Loucy (cell line): ENCODE measurements around the gene LRRC72.

Experiments
- H2AFZ ChIP-seq: fragments of 200-600 bp; sonication (generic); 2 replicates; pipeline ENCODE4 v1.6.0; 2016; ENCODE audit warnings: antibody characterized with exemption, mild to moderate bottlenecking, low read length, moderate library complexity
- H3F3A ChIP-seq: fragments of 200-600 bp; 2 replicates; pipeline ENCODE4 v1.6.0; 2016; ENCODE audit warnings: antibody characterized with exemption, low read depth, mild to moderate bottlenecking
- H3K27me3 ChIP-seq: fragments of 200-600 bp; sonication (generic); 2 replicates; pipeline ENCODE4 v1.6.1; 2014; ENCODE audit warnings: low read length, mild to moderate bottlenecking; ENCODE audit not compliant: insufficient read depth, poor library complexity, severe bottlenecking
- H3K36me3 ChIP-seq: fragments of 200-600 bp; sonication (generic); 2 replicates; pipeline ENCODE4 v1.6.1; 2016; ENCODE audit warnings: low read length; ENCODE audit not compliant: insufficient read depth
- H3K4me1 ChIP-seq: fragments of 200-600 bp; sonication (generic); 2 replicates; pipeline ENCODE4 v1.5.1; 2014; ENCODE audit warnings: low read length, mild to moderate bottlenecking; ENCODE audit not compliant: insufficient read depth, poor library complexity, severe bottlenecking
- H3K4me2 ChIP-seq: fragments of 200-600 bp; sonication (generic); 2 replicates; pipeline ENCODE4 v1.6.0; 2014; ENCODE audit warnings: antibody characterized with exemption, low read length, low read depth, mild to moderate bottlenecking; ENCODE audit not compliant: poor library complexity, severe bottlenecking
- H3K4me3 ChIP-seq: fragments of 200-600 bp; sonication (generic); 2 replicates; pipeline ENCODE4 v1.5.1; 2014; ENCODE audit warnings: low read length, mild to moderate bottlenecking, mixed read lengths; ENCODE audit not compliant: poor library complexity, severe bottlenecking
- H3K79me2 ChIP-seq: fragments of 200-600 bp; sonication (generic); 2 replicates; pipeline ENCODE4 v1.6.1; 2014; ENCODE audit warnings: low read length; ENCODE audit not compliant: insufficient read depth
- H3K9ac ChIP-seq: fragments of 200-600 bp; sonication (generic); 2 replicates; pipeline ENCODE4 v1.6.0; 2014; ENCODE audit warnings: mild to moderate bottlenecking, low read depth, low read length, moderate library complexity; ENCODE audit not compliant: poor library complexity, severe bottlenecking
- H3K9me2 ChIP-seq: fragments of 200-600 bp; sonication (generic); replicated peaks from 2 replicates; pipeline ENCODE4 v1.6.1; 2016; ENCODE audit warnings: low read depth, low read length, mixed read lengths
- H3K9me3 ChIP-seq: fragments of 200-600 bp; sonication (generic); 2 replicates; pipeline ENCODE4 v1.6.1; 2014; ENCODE audit warnings: mild to moderate bottlenecking, antibody characterized with exemption, low read length, low read depth; ENCODE audit not compliant: insufficient read depth
- H4K20me1 ChIP-seq: fragments of 200-600 bp; sonication (generic); 2 replicates; pipeline ENCODE4 v1.6.0; 2014; ENCODE audit warnings: antibody characterized with exemption, low read length, mild to moderate bottlenecking; ENCODE audit not compliant: insufficient read depth, poor library complexity, severe bottlenecking
- CTCF ChIP-seq: fragments of 200-600 bp; sonication (generic); conservative IDR thresholded peaks from 2 replicates; pipeline ENCODE4 v1.5.1; 2014; ENCODE audit warnings: mild to moderate bottlenecking, antibody characterized with exemption, low read length
- EZH2phosphoT487 ChIP-seq: fragments of 200-600 bp; IDR thresholded peaks from 2 replicates; pipeline ENCODE4 v1.6.1; 2018; ENCODE audit warnings: antibody characterized with exemption, mild to moderate bottlenecking, moderate library complexity, borderline replicate concordance

The LRRC72 gene

GRCh38 chr7:16589881-16590280, 63.3 kb downstream of the LRRC72 start:
- H3K4me3 ChIP-seq, result no peak overlapping the region
- no peaks in the 10 kb centered on the region for H3K9me2 ChIP-seq
- no peak overlapping the region for H2AFZ ChIP-seq
- H3K4me2 ChIP-seq, result no peak overlapping the region
- H3K4me1 ChIP-seq, result peaks cover 6% of the 10 kb centered on the region
- H3K27me3 ChIP-seq, result no peaks in the 10 kb centered on the region
- no peaks in the 10 kb centered on the region for H3F3A ChIP-seq
- H3K79me2 ChIP-seq, result no peaks in the 10 kb centered on the region
- H3K36me3 ChIP-seq, result no peaks in the 10 kb centered on the region
- H3K9ac ChIP-seq, result no peak overlapping the region
- TF ChIP-seq EZH2phosphoT487, result no peak
- TF ChIP-seq CTCF, result no peak
- H4K20me1 ChIP-seq, result no peaks in the 10 kb centered on the region
- H3K9me3 ChIP-seq, result no peaks in the 10 kb centered on the region

- Histone ChIP-seq H3F3A (no peaks in the 10 kb centered on the region), H3K4me2 (no peak overlapping the region), H3K9ac (no peak overlapping the region), H4K20me1 (no peaks in the 10 kb centered on the region), H3K9me2 (no peaks in the 10 kb centered on the region), H3K79me2 (no peaks in the 10 kb centered on the region), H2AFZ (no peak overlapping the region), H3K36me3 (no peaks in the 10 kb centered on the region), H3K4me3 (no peak overlapping the region), H3K9me3 (no peaks in the 10 kb centered on the region), H3K4me1 (peaks cover 6% of the 10 kb centered on the region), H3K27me3 (no peaks in the 10 kb centered on the region)
- TF ChIP-seq EZH2phosphoT487, result no peak
- TF ChIP-seq CTCF, result no peak
Measured at GRCh38 chr7:16590424-16590823, 63.8 kb downstream of the LRRC72 start.

- Histone ChIP-seq H3K4me1 (peaks cover 6% of the 10 kb centered on the region), H3K4me3 (no peak overlapping the region), H3K4me2 (no peak overlapping the region), H3F3A (no peaks in the 10 kb centered on the region), H4K20me1 (no peaks in the 10 kb centered on the region), H3K9me2 (no peaks in the 10 kb centered on the region), H3K9ac (no peak overlapping the region), H3K79me2 (no peaks in the 10 kb centered on the region), H3K9me3 (no peaks in the 10 kb centered on the region), H3K27me3 (no peaks in the 10 kb centered on the region), H3K36me3 (no peaks in the 10 kb centered on the region), H2AFZ (no peak overlapping the region)
- TF ChIP-seq EZH2phosphoT487 (no peak), CTCF (no peak)
Measured at GRCh38 chr7:16592395-16592794, 65.8 kb downstream of the LRRC72 start.
